HepG2 (cell line): ENCODE results near the gene TH. TPM values are rescaled to one million over a fixed set of nuclear protein-coding genes. Genes with fewer than 3 reads are reported as not detected.
A peak's percentile ranks its signal among the peaks of the same experiment; 100 is the strongest.

Experiments used
- CENPBD1 ChIP-seq: sonication (generic); formaldehyde crosslinking; IDR thresholded peaks from 2 replicates; pipeline ENCODE4 v1.8.0; 2022; ENCODE audit warnings: missing genetic modification reagents, low read depth, mild to moderate bottlenecking, borderline replicate concordance
- CREB1 ChIP-seq, 2 experiments: fragments of 450-650 bp in 1 of 2; IDR thresholded peaks; 2 replicates each; pipeline ENCODE4 v1.6.1; 2016 to 2017; ENCODE audit warnings: control low read depth in 1 of 2, mild to moderate bottlenecking in 1 of 2, missing compliant biosample characterization in 1 of 2, missing genetic modification characterization in 1 of 2
- DNMT1 ChIP-seq: sonication (generic); formaldehyde crosslinking; IDR thresholded peaks from 2 replicates; pipeline ENCODE4 v1.5.1; 2020; ENCODE audit warnings: mild to moderate bottlenecking, missing genetic modification reagents
- FOXJ3 ChIP-seq: sonication (generic); formaldehyde crosslinking; IDR thresholded peaks from 2 replicates; pipeline ENCODE4 v1.4.0; 2020; ENCODE audit warnings: missing genetic modification reagents, mild to moderate bottlenecking, borderline replicate concordance
- HES4 ChIP-seq: sonication (generic); formaldehyde crosslinking; IDR thresholded peaks from 2 replicates; pipeline ENCODE4 v1.9.0; 2021; ENCODE audit warnings: mild to moderate bottlenecking, missing genetic modification reagents, borderline replicate concordance
- MXI1 ChIP-seq: IDR thresholded peaks from 3 replicates; pipeline ENCODE4 v1.6.1; 2012; ENCODE audit warnings: low read depth, low read length, inconsistent platforms, borderline replicate concordance
- RBM39 ChIP-seq: fragments of 200-400 bp; formaldehyde crosslinking; IDR thresholded peaks from one replicate; pipeline ENCODE4 v1.6.1; 2018; ENCODE audit warnings: antibody characterized with exemption, mild to moderate bottlenecking, low read depth, low read length; ENCODE audit not compliant: poor library complexity, severe bottlenecking
- SCMH1 ChIP-seq: sonication (generic); formaldehyde crosslinking; IDR thresholded peaks from 2 replicates; pipeline ENCODE4 v1.9.0; 2021; ENCODE audit warnings: missing genetic modification reagents, mild to moderate bottlenecking, borderline replicate concordance
- SKIL ChIP-seq: sonication (generic); formaldehyde crosslinking; IDR thresholded peaks from 2 replicates; pipeline ENCODE4 v1.8.0; 2022; ENCODE audit warnings: missing genetic modification reagents, mild to moderate bottlenecking, moderate library complexity, borderline replicate concordance
- SMAD1 ChIP-seq: sonication (generic); formaldehyde crosslinking; IDR thresholded peaks from 2 replicates; pipeline ENCODE4 v1.4.0; 2020; ENCODE audit warnings: missing genetic modification reagents, low read depth, mild to moderate bottlenecking, borderline replicate concordance
- SMYD3 ChIP-seq: sonication (generic); formaldehyde crosslinking; IDR thresholded peaks from 2 replicates; pipeline ENCODE4 v1.8.1; 2023; ENCODE audit warnings: mild to moderate bottlenecking, missing genetic modification reagents
- TCF7L2 ChIP-seq: IDR thresholded peaks from 2 replicates; pipeline ENCODE4 v1.6.1; 2011; ENCODE audit warnings: mild to moderate bottlenecking, low read depth, low read length, moderate library complexity
- TERF1 ChIP-seq: sonication (generic); formaldehyde crosslinking; IDR thresholded peaks from 2 replicates; pipeline ENCODE4 v1.8.0; 2022; ENCODE audit warnings: mild to moderate bottlenecking, missing genetic modification reagents, moderate library complexity
- ZBTB42 ChIP-seq: sonication (generic); formaldehyde crosslinking; IDR thresholded peaks from 2 replicates; pipeline ENCODE4 v1.5.0; 2020; ENCODE audit warnings: mild to moderate bottlenecking, missing genetic modification reagents
- ZC3H13 ChIP-seq: sonication (generic); formaldehyde crosslinking; IDR thresholded peaks from 2 replicates; pipeline ENCODE4 v1.8.1; 2023; ENCODE audit warnings: mild to moderate bottlenecking, missing genetic modification reagents, moderate library complexity
- ZFP91 ChIP-seq: sonication (generic); formaldehyde crosslinking; IDR thresholded peaks from 2 replicates; pipeline ENCODE4 v1.9.0; 2022; ENCODE audit warnings: missing genetic modification reagents, mild to moderate bottlenecking, borderline replicate concordance
- ZKSCAN8 ChIP-seq: IDR thresholded peaks from 2 replicates; pipeline ENCODE4 v1.6.1; 2016; ENCODE audit warnings: borderline replicate concordance, missing genetic modification reagents, missing compliant biosample characterization
- ZNF260 ChIP-seq: sonication (generic); formaldehyde crosslinking; IDR thresholded peaks from 2 replicates; pipeline ENCODE4 v1.4.0; 2020; ENCODE audit warnings: missing genetic modification reagents, low read depth, mild to moderate bottlenecking, borderline replicate concordance
- ZNF292 ChIP-seq: sonication (generic); formaldehyde crosslinking; IDR thresholded peaks from 2 replicates; pipeline ENCODE4 v1.8.1; 2022; ENCODE audit warnings: mild to moderate bottlenecking, low read depth, missing genetic modification reagents, borderline replicate concordance
- ZNF331 ChIP-seq: sonication (generic); formaldehyde crosslinking; IDR thresholded peaks from 2 replicates; pipeline ENCODE4 v1.4.0; 2020; ENCODE audit warnings: missing genetic modification reagents
- ZNF383 ChIP-seq: sonication (generic); formaldehyde crosslinking; IDR thresholded peaks from 2 replicates; pipeline ENCODE4 v1.4.0; 2020; ENCODE audit warnings: missing genetic modification reagents, mild to moderate bottlenecking, borderline replicate concordance
- ZNF496 ChIP-seq: sonication (generic); formaldehyde crosslinking; IDR thresholded peaks from 2 replicates; pipeline ENCODE4 v1.8.1; 2023; ENCODE audit warnings: mild to moderate bottlenecking, moderate library complexity, missing genetic modification reagents; ENCODE audit not compliant: insufficient replicate concordance
- ZNF7 ChIP-seq: IDR thresholded peaks from 2 replicates; pipeline ENCODE4 v1.6.1; 2016; ENCODE audit warnings: missing biosample characterization, missing genetic modification reagents
- polyA plus RNA-seq, 8 experiments: library from polyadenylated mRNA; depleted of rRNA in 3 of 8; stranded (reverse) in 7 of 8; unstranded in 1 of 8; fragments of >200 nt; fragmentation: Illumina TruSeq in 4 of 8; extraction: Trizol in 4 of 8; gene quantifications; 2 replicates each; pipeline versions ENCODE4 v1.2.1 to v1.2.3, GENCODE V29; 2011 to 2016; ENCODE audit warnings: low read depth in 4 of 8, missing spikeins in 1 of 8, mixed read lengths in 1 of 8; ENCODE audit not compliant: insufficient read depth in 1 of 8
- total RNA-seq, 5 experiments: library from RNA; depleted of rRNA; stranded (reverse); fragments of >200 nt; fragmentation: Illumina TruSeq; extraction: Trizol; gene quantifications; 2 replicates each; pipeline ENCODE4 v1.2.3, GENCODE V29; 2016; ENCODE audit warnings: low read depth in 1 of 5

Gene TH
- total and polyA plus RNA-seq, 2 of the 13 experiments (the other 11 are each of a cell fraction or from before 2014, with no cell fraction given) = 0.36 TPM; not detected in 1

GRCh38 chr11:2131371-2132236 lies 40.0 kb downstream of the TH start (continued):
- TF ChIP-seq TERF1 = peak; percentile 7; the same call in 1 of the 2 replicates
- no peak for TF ChIP-seq ZBTB42 (CRISPR knock-in tag)
- TF ChIP-seq ZKSCAN8 = no peak
- no peak for TF ChIP-seq CREB1 (IDR thresholded peaks at IDR 0.05)
- no peak for TF ChIP-seq CREB1 (CRISPR knock-in tag; IDR thresholded peaks at IDR 0.05)
- no peak for TF ChIP-seq SCMH1 (CRISPR knock-in tag)
- no peak for TF ChIP-seq ZNF260
- no peak; the same call in 1 of the 2 replicates for TF ChIP-seq ZFP91 (CRISPR knock-in tag)
- peak; percentile 99 for TF ChIP-seq ZC3H13
- no peak for TF ChIP-seq MXI1
- TF ChIP-seq FOXJ3 (CRISPR knock-in tag) = no peak
- TF ChIP-seq HES4 (CRISPR knock-in tag) = no peak; the same call in 1 of the 2 replicates
- no peak for TF ChIP-seq ZNF7 (CRISPR knock-in tag)
- no peak; the same call in 1 of the 2 replicates for TF ChIP-seq DNMT1 (CRISPR knock-in tag)
- peak; percentile 89; the same call in 1 of the 2 replicates for TF ChIP-seq SMAD1 (CRISPR knock-in tag)
- no peak for TF ChIP-seq RBM39
- no peak for TF ChIP-seq TCF7L2
- TF ChIP-seq SKIL (CRISPR knock-in tag) = peak; percentile 64
- TF ChIP-seq SMYD3 (CRISPR knock-in tag) = no peak
- no peak for TF ChIP-seq ZNF383 (CRISPR knock-in tag)
- TF ChIP-seq ZNF496 = no peak
- TF ChIP-seq ZNF331 = no peak
- TF ChIP-seq ZNF292 = no peak
- no peak for TF ChIP-seq CENPBD1 (CRISPR knock-in tag)
